HK-2 (cell line): ENCODE measurements around the gene LCN12.

Experiments
- DNase-seq: peaks from one replicate; pipeline ENCODE4 v3.0.0-alpha.2; 2018; ENCODE audit not compliant: unreplicated experiment

The LCN12 gene, protein sequence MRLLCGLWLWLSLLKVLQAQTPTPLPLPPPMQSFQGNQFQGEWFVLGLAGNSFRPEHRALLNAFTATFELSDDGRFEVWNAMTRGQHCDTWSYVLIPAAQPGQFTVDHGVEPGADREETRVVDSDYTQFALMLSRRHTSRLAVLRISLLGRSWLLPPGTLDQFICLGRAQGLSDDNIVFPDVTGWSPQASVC

DNA sequence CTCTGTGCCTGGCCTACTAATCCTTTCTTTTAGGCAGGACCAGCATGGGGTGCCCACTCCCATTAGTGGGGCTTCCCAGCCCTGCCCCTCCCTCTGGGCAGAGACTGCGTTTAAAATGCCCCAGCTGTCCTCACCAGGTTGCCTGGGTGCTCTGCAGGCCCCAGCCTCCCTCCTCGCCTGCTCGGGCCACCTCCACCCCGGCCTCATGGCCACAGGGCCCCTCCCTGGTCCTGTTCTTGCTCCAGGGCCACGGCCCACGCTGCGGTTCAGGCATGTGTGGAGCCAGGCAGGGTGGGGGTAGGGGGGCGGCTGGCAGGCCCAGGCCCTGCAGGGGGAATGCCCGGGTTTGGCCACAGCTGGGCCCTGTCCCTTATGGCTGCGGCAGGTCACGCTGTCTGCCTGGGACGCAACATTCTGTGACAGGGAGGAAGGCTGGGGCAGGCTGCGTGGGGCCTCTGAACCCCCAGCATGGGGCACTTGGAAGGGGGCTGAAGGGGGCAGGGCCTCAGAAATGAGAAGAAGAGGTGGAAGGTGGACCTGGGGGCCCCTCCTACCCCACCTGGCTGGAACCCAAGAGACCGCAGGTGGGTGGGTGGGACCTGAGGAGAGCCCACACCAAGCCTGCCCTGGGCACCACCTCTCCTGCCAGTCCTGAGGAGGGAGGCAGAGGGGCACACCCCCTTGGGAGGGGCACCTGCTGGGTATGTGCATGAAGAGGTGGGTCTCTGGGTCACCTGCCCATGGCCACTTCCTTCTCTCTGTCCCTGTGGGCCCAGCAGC is at the start of gene LCN12:
Gene LCN12 (plus strand): TSS at position 733 of the 780 bp plus-strand sequence. CDS start 55 bp downstream, outside the sequence.
- DNase-seq: no peak

DNA sequence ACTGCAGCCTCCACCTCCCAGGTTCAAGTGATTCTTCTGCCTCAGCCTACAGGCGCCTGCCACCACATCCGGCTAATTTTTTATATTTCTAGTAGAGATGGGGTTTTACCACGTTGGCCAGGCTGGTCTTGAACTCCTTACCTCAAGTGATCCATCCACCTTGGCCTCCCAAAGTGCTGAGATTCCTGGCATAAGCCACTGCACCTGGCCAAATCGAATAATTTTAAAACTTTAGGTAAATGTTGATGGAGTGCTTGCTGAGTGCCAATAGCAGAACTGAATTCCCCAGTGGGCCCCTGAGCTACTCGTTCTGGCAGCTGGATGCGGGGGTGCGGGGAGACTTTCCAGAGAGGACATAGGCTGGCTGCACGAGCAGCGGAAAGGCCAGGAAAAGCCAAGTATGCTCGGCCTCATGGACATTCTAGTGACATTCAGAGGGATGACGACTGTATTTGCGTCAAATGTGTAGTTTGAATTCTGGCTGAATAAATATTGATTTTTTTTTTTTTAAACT is 49.0 kb upstream of the LCN12 start:
- no peak for DNase-seq

DNA sequence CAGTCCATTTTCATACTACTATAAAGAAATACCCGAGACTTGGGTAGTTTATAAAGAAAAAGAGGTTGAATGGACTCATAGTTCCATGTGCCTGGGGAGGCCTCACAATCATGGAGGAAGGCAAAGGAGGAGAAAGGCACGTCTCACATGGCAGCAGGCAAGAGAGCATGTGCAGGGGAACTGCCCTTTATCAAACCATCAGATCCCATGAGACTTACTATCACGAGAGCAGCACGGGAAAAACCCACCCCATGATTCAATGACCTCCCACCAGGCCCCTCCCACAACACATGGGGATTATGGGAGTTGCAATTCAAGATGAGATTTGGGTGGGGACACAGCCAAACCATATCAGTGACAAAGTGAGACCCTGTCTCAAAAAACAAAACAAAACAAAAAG is 45.8 kb upstream of the LCN12 start:
- no peak for DNase-seq

DNA sequence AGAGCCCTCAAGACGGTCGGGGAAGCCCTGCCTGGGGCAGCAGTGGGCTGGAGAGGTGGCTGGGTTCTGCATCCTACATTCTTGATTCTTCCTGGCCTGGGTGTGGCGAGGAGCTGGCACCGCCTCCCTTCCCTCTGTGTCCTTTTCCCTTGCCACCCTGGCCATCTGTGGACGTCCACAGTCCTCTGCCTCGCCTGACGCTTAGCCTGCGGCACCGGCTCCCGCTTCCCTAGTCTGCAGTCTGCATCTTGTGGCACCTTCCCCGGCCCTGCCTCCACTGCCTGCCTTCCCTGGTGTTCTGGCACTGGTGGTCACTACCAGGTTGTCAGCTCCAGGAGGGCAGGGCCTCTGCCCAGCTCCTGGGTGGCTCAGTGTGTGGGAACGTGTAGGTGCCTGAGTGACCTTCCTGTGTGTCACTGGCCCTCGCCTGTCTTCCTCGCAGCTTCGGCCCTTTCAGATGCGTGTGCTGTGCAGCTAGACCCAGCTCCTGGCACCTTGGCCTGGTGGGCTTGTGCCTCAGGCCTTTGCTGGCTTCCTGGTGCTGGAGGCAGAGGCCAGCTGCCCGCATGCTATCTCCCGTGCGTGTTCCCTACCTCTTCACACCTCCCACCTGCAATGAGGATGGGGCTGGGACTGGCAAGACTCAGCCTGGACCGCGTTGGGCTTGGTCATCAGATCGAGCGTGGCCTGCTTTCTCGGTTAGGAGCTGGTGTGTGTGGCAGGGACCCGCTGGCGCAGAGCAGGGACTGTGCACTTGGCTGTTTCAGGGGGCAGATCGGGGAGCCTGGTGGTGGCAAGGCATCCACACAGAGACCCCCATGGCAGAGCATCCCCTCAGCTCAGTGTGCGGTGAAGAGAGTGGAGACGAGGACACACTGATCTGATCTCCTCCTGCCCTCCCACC is 44.8 kb upstream of the LCN12 start:
- no peak for DNase-seq

DNA sequence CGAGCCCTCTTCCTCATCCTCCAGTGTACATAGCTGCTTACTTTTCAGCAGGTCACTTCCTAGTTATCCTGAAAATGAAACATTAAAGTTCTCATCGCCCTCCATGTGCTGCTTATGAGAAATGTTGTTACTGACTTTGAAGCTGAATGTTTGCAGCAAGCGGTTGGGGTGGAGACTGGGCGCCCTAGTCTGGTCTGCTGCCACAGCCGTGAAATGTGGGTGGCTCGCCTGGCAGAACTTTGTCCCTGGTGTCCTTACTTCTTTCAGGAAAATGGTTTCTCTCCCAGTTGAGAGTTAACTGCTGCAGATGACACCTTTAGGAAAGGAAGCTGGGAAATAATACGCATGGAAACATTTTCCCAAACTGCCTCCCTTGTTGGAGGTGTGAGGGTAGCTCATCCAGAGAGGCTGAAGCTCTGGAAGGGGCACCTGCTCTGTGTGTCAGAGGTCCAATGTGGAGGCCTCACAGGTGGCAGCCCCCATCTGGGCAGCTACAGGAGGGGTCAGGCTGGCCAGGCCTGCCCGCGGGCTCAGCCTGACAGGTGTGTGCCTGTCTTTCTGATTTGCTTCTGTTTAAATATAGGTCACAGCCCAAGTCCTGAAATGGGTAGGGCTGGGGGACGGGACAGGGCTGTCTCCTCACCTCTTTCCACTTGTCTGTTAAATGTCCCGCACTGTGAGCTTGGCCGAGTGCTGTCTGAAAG is 41.7 kb upstream of the LCN12 start:
- no peak for DNase-seq

DNA sequence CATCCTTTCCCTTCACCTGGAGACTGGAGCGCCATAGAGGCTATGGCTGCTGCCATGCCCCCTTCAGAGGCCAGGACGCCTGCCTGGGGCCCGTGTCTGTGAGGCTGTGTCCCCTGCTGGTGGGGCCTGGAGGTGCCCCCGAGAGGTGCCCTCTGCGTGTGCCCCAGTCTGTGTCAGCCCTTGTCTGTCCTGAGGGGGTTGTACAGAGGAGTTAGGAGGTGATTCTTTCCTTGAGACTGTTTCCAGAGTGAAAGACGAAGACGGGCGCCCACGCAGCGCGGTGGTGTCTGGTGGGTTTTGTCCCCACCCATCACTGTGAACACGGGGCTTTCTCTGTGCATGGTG is 41.2 kb upstream of the LCN12 start:
- DNase-seq: no peak

DNA sequence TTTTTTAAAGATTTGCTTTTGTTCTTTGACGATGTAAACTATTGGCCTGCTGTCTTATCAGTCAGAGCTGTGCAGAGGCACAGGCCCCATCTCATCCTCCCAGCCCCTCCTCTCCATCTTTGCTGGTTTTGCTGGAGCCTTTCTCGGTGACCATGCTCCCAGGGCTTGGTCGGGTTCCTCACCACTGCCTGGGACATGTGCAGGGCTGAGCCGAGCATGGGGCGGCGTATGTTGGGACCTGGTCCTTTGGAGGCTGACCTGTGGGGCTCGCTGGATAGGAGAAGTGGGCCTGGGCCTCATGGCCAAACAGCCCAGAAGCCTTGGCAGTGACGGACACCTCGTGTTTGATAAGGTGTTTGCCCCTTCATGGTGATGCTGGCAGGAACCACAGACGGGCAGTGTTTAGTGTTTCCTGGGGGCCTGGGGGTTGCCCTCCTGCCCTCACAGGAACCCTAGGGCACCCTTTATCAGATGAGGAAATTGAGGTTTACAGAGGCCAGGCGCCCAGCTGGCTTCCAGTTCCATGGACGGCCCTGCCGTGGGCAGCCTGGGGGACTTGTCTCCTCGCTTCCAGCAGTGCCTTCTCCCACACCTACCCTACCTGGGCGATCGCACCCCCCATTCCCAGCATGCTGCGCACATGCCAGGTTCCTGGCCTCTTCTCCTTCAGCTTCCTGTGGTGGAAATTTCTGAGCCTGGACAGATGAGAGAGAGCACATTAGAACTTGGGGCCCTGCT is 38.2 kb upstream of the LCN12 start:
- no peak for DNase-seq

DNA sequence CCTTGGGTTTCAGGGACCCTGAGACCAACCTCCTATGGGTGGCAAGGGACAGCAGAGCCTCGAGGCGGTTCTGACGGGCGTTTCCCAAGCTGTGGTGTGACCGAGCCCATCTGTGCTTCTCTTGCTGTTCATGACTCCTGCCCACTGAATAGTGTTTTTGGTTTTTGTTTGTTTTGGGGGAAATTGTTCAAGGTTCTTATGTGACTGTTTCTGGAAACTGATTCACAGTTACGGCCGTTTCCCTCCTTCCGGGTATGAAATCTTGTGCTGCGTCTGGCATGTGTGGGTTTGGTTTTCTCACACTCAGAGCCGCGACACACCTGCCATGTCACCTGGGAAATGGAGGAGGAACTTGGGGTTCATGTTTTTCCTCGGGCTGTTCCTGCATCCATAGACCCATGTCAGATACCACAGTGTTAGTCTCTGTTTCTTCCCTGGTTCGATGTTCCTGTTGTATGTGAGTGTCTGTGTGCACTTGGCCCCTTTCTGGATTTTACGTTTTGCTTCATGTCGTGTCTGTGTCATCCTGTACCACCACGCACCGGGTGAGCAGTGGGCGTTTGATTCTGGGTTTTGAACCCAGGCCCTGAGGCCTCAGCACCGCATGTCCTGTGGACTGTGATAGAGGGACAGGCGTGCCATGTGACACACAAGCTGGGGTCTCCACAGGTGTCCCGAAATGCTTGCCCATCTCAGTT is 36.3 kb upstream of the LCN12 start:
- no peak for DNase-seq

DNA sequence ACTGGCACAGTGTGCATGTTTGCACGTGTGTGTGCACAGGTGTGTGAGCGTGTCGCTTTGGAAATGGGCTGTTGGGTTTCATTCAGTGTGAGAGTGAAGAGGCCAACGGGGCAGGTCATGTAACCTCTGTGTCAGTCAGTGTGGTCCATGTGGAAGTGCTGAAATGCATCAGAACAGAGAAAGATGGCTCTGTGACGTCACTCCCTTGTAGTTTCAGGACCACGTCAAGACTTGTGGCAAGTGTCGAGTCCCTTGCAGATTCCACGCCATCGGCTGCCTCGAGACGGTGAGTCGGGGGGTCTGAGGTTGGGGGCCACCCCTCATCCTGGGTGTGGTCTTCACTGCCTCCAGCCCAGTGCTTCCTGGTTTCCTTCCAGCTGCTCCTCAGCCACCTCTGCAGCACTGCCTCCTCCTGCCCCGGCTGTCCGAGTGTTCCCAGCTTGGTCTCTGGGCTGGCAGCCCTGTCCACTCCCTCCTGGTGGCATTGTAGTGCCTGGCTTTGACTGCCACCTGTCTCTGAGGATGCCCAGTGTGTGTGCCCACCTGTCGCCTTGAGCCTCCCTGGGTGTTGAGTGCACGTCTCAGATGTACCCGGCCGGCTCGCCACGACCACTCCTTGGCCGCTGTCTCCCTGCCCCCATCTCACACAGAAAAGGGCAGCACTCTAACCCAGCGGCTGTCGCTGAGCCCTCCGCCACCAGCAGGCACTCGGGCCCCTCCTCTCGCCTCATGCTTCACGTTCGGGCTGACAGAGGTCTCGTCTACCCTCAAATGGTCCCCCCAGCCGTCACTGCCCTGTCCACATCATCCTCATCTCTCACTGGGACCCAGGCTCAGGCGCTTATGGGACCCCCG is 35.5 kb upstream of the LCN12 start:
- DNase-seq: no peak

DNA sequence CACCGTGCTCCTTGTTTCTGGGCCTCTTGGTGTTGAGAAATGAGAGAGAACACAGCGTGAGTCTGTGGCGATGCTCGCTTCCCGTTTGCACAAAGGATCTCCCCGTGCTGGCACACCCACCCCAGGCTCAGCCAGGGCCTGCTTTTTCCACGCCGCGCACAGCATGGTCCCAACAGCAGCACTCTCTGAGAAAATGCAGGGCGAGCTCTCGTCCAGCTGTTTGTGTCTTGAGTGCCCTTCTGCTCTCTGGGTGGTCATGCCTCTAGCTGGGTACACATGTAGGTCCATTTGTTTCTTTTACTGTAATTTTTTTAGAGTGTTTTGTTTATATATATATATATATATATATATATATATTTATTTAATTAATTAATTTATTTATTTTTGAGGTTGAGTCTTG is 34.2 kb upstream of the LCN12 start:
- no peak for DNase-seq

DNA sequence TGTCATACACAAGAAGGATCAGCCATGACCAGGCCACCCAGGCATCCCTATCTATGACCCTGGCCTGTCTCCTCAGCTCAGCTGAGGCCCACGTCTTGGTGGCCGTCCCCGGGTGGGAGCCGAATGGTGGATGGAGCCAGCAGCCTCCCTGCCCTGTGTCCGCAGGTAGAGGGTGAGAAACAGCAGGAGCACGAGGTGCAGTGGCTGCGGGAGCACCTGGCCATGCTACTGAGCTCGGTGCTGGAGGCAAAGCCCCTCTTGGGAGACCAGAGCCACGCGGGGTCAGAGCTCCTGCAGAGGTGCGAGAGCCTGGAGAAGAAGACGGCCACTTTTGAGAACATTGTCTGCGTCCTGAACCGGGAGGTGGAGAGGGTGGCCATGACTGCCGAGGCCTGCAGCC is 32.0 kb upstream of the LCN12 start:
- no peak for DNase-seq

DNA sequence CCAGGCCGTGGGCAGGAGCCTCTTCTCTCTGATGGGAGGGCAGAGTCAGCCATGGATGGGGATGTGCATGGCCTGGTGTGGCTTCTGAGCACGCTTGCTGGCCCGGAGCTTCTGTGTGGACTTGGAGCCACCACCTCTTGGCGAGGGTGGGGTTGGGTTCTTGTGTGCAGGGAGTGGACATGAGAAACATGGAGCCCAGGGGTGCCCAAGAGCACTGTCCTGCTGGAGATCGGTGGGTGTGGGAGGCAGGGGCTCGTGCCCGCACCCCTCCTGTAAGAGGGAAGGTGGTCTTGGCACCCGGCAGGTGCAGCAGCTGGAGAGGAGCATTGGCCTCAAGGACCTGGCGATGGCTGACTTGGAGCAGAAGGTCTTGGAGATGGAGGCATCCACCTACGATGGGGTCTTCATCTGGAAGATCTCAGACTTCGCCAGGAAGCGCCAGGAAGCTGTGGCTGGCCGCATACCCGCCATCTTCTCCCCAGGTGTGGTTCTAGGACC is 31.3 kb upstream of the LCN12 start:
- no peak for DNase-seq

DNA sequence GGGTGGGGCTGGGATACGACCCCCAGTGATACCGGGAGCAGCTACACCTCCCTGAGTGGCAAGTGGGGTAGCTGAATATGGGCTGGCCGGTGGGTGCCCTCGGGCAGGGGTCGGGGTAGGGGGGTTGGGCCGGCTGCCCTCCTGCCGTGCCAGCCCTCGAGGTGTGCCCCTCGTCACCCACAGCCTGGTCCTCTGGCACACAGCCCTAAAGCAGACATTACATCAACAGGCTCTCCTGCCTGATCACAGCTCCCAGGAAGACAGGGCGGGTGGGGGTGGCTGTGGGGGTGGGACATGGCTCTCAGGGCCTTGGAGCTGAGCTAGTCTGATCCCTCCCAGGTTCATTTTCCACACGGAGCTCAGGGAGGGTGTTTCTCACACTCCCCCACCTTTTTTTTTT is 30.8 kb upstream of the LCN12 start:
- DNase-seq: no peak

DNA sequence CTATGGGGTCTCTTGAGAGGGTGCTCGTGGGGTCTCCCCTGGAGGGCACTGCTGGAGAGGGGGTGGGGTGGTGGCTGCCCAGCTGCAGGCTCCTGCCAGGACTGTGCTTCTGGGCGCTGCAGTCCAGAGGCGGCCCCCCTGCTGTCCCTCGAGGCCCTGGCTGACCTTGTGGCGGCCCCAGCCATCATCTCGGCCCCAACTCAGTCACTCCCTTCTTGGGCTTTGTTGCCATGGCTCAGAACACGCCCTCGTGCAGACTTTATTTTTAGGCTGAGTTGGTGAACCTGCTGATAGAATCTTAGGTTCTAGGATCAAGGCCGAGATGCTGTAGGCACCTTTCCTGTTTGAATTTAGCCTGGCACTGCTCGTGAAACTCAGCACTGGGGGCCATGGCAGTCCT is 30.4 kb upstream of the LCN12 start:
- no peak for DNase-seq

DNA sequence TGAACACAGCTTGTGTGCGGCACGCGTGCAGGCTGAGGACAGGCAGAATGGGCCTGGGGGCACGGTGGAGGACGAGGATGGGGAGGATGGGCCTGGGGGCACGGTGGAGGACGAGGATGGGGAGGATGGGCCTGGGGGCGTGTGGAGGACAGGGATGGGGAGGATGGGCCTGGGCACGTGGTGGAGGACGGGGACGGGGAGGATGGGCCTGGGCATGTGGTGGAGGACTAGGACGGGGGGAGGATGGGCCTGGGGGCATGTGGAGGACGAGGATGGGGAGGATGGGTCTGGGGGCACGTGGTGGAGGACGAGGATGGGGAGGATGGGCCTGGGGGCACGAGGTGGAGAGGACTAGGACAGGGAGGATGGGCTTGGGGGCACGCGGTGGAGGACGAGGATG is 29.5 kb upstream of the LCN12 start:
- no peak for DNase-seq

DNA sequence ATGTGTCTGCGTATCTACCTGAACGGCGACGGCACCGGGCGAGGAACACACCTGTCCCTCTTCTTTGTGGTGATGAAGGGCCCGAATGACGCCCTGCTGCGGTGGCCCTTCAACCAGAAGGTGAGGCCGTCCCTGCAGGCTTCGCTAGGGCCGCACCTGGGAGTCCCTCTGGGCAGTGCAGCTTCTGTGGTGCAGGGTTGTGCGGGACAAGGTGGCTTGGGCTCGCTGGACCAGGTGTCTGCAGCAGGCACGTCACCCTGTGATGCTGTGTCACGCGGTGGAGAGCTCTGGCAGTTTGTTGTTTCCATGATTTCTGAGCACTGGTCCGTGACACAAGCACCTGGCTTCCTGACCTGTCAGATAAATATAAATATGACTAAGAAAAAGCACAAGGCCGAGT is 28.2 kb upstream of the LCN12 start:
- no peak for DNase-seq

DNA sequence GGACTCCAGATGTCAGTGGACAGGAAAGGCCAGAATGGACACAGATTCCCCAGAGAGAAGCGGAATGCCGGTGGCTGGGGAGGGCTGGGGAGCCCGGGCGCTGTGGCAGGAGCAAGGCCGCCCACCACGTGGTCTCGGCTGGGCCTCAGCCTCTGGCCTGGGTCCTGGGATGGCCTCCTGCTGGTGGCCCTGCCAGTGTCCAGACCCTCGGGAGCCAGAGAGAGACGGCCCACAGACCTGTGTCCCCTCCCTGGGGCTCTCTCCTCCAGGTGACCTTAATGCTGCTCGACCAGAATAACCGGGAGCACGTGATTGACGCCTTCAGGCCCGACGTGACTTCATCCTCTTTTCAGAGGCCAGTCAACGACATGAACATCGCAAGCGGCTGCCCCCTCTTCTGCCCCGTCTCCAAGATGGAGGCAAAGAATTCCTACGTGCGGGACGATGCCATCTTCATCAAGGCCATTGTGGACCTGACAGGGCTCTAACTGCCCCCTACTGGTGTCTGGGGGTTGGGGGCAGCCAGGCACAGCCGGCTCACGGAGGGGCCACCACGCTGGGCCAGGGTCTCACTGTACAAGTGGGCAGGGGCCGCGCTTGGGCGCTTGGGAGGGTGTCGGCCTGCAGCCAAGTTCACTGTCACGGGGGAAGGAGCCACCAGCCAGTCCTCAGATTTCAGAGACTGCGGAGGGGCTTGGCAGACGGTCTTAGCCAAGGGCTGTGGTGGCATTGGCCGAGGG is 26.5 kb upstream of the LCN12 start:
- DNase-seq: no peak

DNA sequence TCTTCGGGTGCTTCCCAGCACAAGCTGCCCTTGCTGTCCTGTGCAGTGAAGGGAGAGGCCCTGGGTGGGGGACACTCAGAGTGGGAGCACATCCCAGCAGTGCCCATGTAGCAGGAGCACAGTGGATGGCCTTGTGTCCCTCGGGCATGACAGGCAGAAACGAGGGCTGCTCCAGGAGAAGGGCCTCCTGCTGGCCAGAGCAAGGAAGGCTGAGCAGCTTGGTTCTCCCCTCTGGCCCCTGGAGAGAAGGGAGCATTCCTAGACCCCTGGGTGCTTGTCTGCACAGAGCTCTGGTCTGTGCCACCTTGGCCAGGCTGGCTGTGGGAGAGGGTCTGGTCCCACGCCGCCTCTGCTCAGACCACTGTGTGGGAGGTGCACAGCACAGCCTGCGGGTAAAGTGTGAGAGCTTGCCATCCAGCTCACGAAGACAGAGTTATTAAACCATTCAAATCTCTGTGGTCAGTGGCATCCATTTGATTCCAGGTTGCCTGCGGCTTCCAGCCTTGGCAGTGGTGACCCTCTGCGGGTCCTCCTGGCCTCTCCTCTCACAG is 25.8 kb upstream of the LCN12 start:
- no peak for DNase-seq
